Left lung (tissue), 10 donors: Measurements from ENCODE around the gene ANKS1A. TPM values are rescaled to one million over a fixed set of nuclear protein-coding genes. Genes with fewer than 3 reads are reported as not detected.

Source experiments
- ATAC-seq: fragments of 200-7000 bp; cut with Tn5 transposase; one replicate; pipeline ENCODE4 v1.9.1; 2020; ENCODE audit warnings: moderate library complexity
- DNase-seq, 4 donors: peaks; one replicate each; pipeline ENCODE4 v3.0.0-alpha.2; 2013 to 2020
- H3K27ac ChIP-seq, 2 donors: fragments of 200-600 bp; sonication (generic) in 1 of 2; one replicate each; pipeline versions ENCODE4 v1.5.0 to v1.8.0; 2020 to 2021
- H3K27me3 ChIP-seq, 2 donors: fragments of 200-600 bp; sonication (generic) in 1 of 2; one replicate each; pipeline versions ENCODE4 v1.5.0 to v1.8.0; 2020 to 2021
- H3K36me3 ChIP-seq, 2 donors: fragments of 200-600 bp; sonication (generic) in 1 of 2; one replicate each; pipeline versions ENCODE4 v1.5.0 to v1.8.0; 2020 to 2021
- H3K4me1 ChIP-seq, 2 donors: fragments of 200-600 bp; one replicate each; pipeline ENCODE4 v1.8.0; 2021
- H3K4me3 ChIP-seq, 2 donors: fragments of 200-600 bp; sonication (generic) in 1 of 2; one replicate each; pipeline versions ENCODE4 v1.5.0 to v1.8.0; 2020 to 2021; ENCODE audit warnings: mild to moderate bottlenecking in 1 of 2
- H3K9me3 ChIP-seq, 2 donors: fragments of 200-600 bp; sonication (generic) in 1 of 2; one replicate each; pipeline versions ENCODE4 v1.5.0 to v1.8.0; 2020 to 2021
- CTCF ChIP-seq, 2 donors: fragments of 200-600 bp; sonication (generic) in 1 of 2; IDR thresholded peaks; one replicate each; pipeline versions ENCODE4 v1.5.0 to v1.8.0; 2021; ENCODE audit warnings: antibody characterized with exemption in 2 of 2
- intact Hi-C, 2 donors: fragments of 100-400 bp; cut with DNase I; formaldehyde crosslinking; loops; one replicate each; pipeline versions ENCODE4 v1.11.2 to v1.14.2; 2022
- polyA plus RNA-seq, 6 donors: library from polyadenylated mRNA; unstranded; fragments of 120-200 nt; gene quantifications; one replicate each; pipeline ENCODE4 v1.2.1, GENCODE V29; 2013; ENCODE audit not compliant: insufficient read length in 6 of 6
- total RNA-seq, 2 donors: library from RNA; stranded (reverse); fragmentation: NEBNext Ultra II Directional; extraction: Animal tissue kit (Norgen Biotek cat#: 25700); gene quantifications; one replicate each; pipeline ENCODE4 v1.2.1, GENCODE V29; 2021
- donor health status: DM: no; HTN: yes; CAD: no.
- donor health status: DM: no; HTN: no; CAD: no.

Gene ANKS1A
- total and polyA plus RNA-seq, 8 donors, result 23.0 to 45.4 (median 26.4) TPM

GRCh38 chr6:34986845-34987246 lies 97.8 kb downstream of the ANKS1A start:
- Histone ChIP-seq H3K36me3 (peaks cover 0 to 82% of the 10 kb centered on the region in 2 donors), H3K4me1 (peaks cover 0 to 3% of the 10 kb centered on the region in 2 donors), H3K27ac (no peak overlapping the region), H3K27me3 (no peaks in the 10 kb centered on the region), H3K4me3 (no peak overlapping the region), H3K9me3 (no peaks in the 10 kb centered on the region)
- ATAC-seq (peak; percentile 89), DNase-seq (peak in 3 of 4 donors; percentile 63 to 81 (median 64))
- TF ChIP-seq CTCF (IDR thresholded peaks at IDR 0.05), result peak; percentile 66 to 81
- intact Hi-C loops, result loop anchor here (5.0 to 10.0 kb wide), 3 partner anchors 148 to 218 kb away; partner anchors contain the start of gene TCP11 (in 1 of the 2)

GRCh38 chr6:34987506-34987905 lies 98.5 kb downstream of the ANKS1A start:
- DNase-seq, result no peak
- no peak overlapping the region for H3K4me3 ChIP-seq
- ATAC-seq, result no peak
- no peaks in the 10 kb centered on the region for H3K27me3 ChIP-seq
- no peak overlapping the region for H3K27ac ChIP-seq
- TF ChIP-seq CTCF (IDR thresholded peaks at IDR 0.05), result no peak
- H3K9me3 ChIP-seq, result no peaks in the 10 kb centered on the region
- peaks cover 0 to 3% of the 10 kb centered on the region in 2 donors for H3K4me1 ChIP-seq
- peaks cover 0 to 82% of the 10 kb centered on the region in 2 donors for H3K36me3 ChIP-seq
- intact Hi-C loops, result loop anchor here (5.0 to 10.0 kb wide), 3 partner anchors 147 to 217 kb away; partner anchors contain the start of gene TCP11 (in 1 of the 2)

GRCh38 chr6:34990971-34991560 lies 102.0 kb downstream of the ANKS1A start:
- Histone ChIP-seq H3K9me3 (no peaks in the 10 kb centered on the region), H3K36me3 (peaks cover 0 to 82% of the 10 kb centered on the region in 2 donors), H3K27me3 (no peaks in the 10 kb centered on the region), H3K27ac (no peak overlapping the region), H3K4me3 (no peak overlapping the region), H3K4me1 (peaks cover 0 to 3% of the 10 kb centered on the region in 2 donors)
- TF ChIP-seq CTCF (IDR thresholded peaks at IDR 0.05), result no peak
- DNase-seq (no peak), ATAC-seq (peak; percentile 63)
- intact Hi-C loops, result loop anchor here in 1 of 2 donors (5.0 kb wide), 1 partner anchor 136 kb away; no protein-coding TSS in a partner anchor

GRCh38 chr6:34992376-34992775 lies 103.3 kb downstream of the ANKS1A start:
- no peak for TF ChIP-seq CTCF (IDR thresholded peaks at IDR 0.05)
- DNase-seq (no peak), ATAC-seq (no peak)
- no peak overlapping the region for H3K4me3 ChIP-seq
- intact Hi-C loops, result loop anchor here in 1 of 2 donors (5.0 kb wide), 1 partner anchor 135 kb away; no protein-coding TSS in a partner anchor
- no peak overlapping the region for H3K27ac ChIP-seq
- H3K36me3 ChIP-seq, result peaks cover 0 to 88% of the 10 kb centered on the region in 2 donors
- no peaks in the 10 kb centered on the region for H3K9me3 ChIP-seq
- H3K27me3 ChIP-seq, result no peaks in the 10 kb centered on the region
- peaks cover 0 to 3% of the 10 kb centered on the region in 2 donors for H3K4me1 ChIP-seq

- no peak for TF ChIP-seq CTCF (IDR thresholded peaks at IDR 0.05)
- Histone ChIP-seq H3K27ac (no peak overlapping the region), H3K36me3 (peaks cover 0 to 93% of the 10 kb centered on the region in 2 donors), H3K4me3 (no peak overlapping the region), H3K4me1 (peaks cover 0 to 3% of the 10 kb centered on the region in 2 donors), H3K27me3 (no peaks in the 10 kb centered on the region), H3K9me3 (no peaks in the 10 kb centered on the region)
- ATAC-seq (no peak), DNase-seq (no peak)
- intact Hi-C loops, result loop anchor here in 1 of 2 donors (5.0 kb wide), 1 partner anchor 134 kb away; no protein-coding TSS in a partner anchor
Observed at GRCh38 chr6:34993213-34993612, 104.2 kb downstream of the ANKS1A start.
